Mucosa of rectum (tissue), 2 donors: ENCODE data around the gene SHISA5.

ENCODE experiments used
- H3K27ac ChIP-seq, 2 donors: one replicate each; pipeline ENCODE4 v1.7.0; 2013; ENCODE audit warnings: inconsistent platforms in 2 of 2, low read depth in 2 of 2, low read length in 2 of 2
- H3K27me3 ChIP-seq, 2 donors: one replicate each; pipeline ENCODE4 v1.7.0; 2013; ENCODE audit warnings: low read length in 2 of 2; ENCODE audit not compliant: control insufficient read depth in 2 of 2, insufficient read depth in 2 of 2
- H3K36me3 ChIP-seq, 2 donors: one replicate each; pipeline ENCODE4 v1.7.0; 2013; ENCODE audit warnings: low read length in 2 of 2; ENCODE audit not compliant: control insufficient read depth in 2 of 2, insufficient read depth in 2 of 2
- H3K4me1 ChIP-seq, 2 donors: one replicate each; pipeline ENCODE4 v1.7.0; 2013; ENCODE audit warnings: low read length in 2 of 2, mild to moderate bottlenecking in 1 of 2; ENCODE audit not compliant: control insufficient read depth in 2 of 2, insufficient read depth in 2 of 2
- H3K4me3 ChIP-seq, 2 donors: one replicate each; pipeline ENCODE4 v1.7.0; 2013; ENCODE audit warnings: low read length in 2 of 2
- H3K9ac ChIP-seq, 2 donors: one replicate each; pipeline ENCODE4 v1.7.0; 2013; ENCODE audit warnings: low read length in 2 of 2, low read depth in 1 of 2, mild to moderate bottlenecking in 1 of 2
- H3K9me3 ChIP-seq, 2 donors: one replicate each; pipeline ENCODE4 v1.7.0; 2013; ENCODE audit warnings: low read length in 2 of 2; ENCODE audit not compliant: control insufficient read depth in 2 of 2
- donor health status: healthy.
- donor health status: Normal muscosa, but diverticular disease.

SHISA5 gene

GRCh38 chr3:48469046-48469915 lies 34.7 kb downstream of the SHISA5 start:
- H3K27ac ChIP-seq = no peak overlapping the region
- H3K9ac ChIP-seq = no peak overlapping the region
- H3K4me1 ChIP-seq = peaks cover 60 to 62% of the 10 kb centered on the region in 2 donors
- no peaks in the 10 kb centered on the region for H3K27me3 ChIP-seq
- H3K36me3 ChIP-seq = peaks cover 22 to 31% of the 10 kb centered on the region in 2 donors
- no peak overlapping the region for H3K4me3 ChIP-seq
- H3K9me3 ChIP-seq = no peaks in the 10 kb centered on the region

GRCh38 chr3:48468329-48468731 lies 35.6 kb downstream of the SHISA5 start:
- Histone ChIP-seq H3K9ac (no peak overlapping the region), H3K27me3 (no peaks in the 10 kb centered on the region), H3K36me3 (peaks cover 22 to 37% of the 10 kb centered on the region in 2 donors), H3K4me3 (no peak overlapping the region), H3K9me3 (no peaks in the 10 kb centered on the region), H3K27ac (peak overlapping the region; percentile 9 to 41), H3K4me1 (peaks cover 57 to 58% of the 10 kb centered on the region in 2 donors)

- no peaks in the 10 kb centered on the region for H3K9me3 ChIP-seq
- H3K4me1 ChIP-seq = peaks cover 53 to 55% of the 10 kb centered on the region in 2 donors
- no peaks in the 10 kb centered on the region for H3K27me3 ChIP-seq
- peaks cover 22 to 38% of the 10 kb centered on the region in 2 donors for H3K36me3 ChIP-seq
- peak overlapping the region; percentile 91 to 92 for H3K9ac ChIP-seq
- H3K27ac ChIP-seq = peak overlapping the region; percentile 100
- peak overlapping the region; percentile 84 to 86 for H3K4me3 ChIP-seq
Observed at GRCh38 chr3:48467473-48468267, 36.3 kb downstream of the SHISA5 start.

GRCh38 chr3:48467110-48467454 lies 36.9 kb downstream of the SHISA5 start:
- Histone ChIP-seq H3K4me3 (peak overlapping the region; percentile 84 to 86), H3K9me3 (no peaks in the 10 kb centered on the region), H3K9ac (peak overlapping the region; percentile 91 to 92), H3K4me1 (peaks cover 48 to 55% of the 10 kb centered on the region in 2 donors), H3K27ac (peak overlapping the region; percentile 100), H3K36me3 (peaks cover 22 to 39% of the 10 kb centered on the region in 2 donors), H3K27me3 (no peaks in the 10 kb centered on the region)

- H3K36me3 ChIP-seq = peaks cover 22 to 39% of the 10 kb centered on the region in 2 donors
- no peaks in the 10 kb centered on the region for H3K9me3 ChIP-seq
- no peaks in the 10 kb centered on the region for H3K27me3 ChIP-seq
- H3K4me1 ChIP-seq = peaks cover 45 to 49% of the 10 kb centered on the region in 2 donors
- H3K9ac ChIP-seq = peak overlapping the region; percentile 91 to 92
- peak overlapping the region; percentile 84 to 86 for H3K4me3 ChIP-seq
- H3K27ac ChIP-seq = peak overlapping the region; percentile 100
Observed at GRCh38 chr3:48466386-48467109, 37.4 kb downstream of the SHISA5 start.

- Histone ChIP-seq H3K4me1 (peaks cover 45 to 48% of the 10 kb centered on the region in 2 donors), H3K4me3 (peak overlapping the region; percentile 84 to 86), H3K36me3 (peaks cover 26 to 46% of the 10 kb centered on the region in 2 donors), H3K27ac (peak overlapping the region; percentile 100), H3K9ac (peak overlapping the region; percentile 91 to 92), H3K9me3 (no peaks in the 10 kb centered on the region), H3K27me3 (no peaks in the 10 kb centered on the region)
Observed at GRCh38 chr3:48465531-48466378, 38.2 kb downstream of the SHISA5 start.

GRCh38 chr3:48465237-48465530 lies 38.8 kb downstream of the SHISA5 start:
- no peaks in the 10 kb centered on the region for H3K9me3 ChIP-seq
- peaks cover 45% of the 10 kb centered on the region in 2 donors for H3K4me1 ChIP-seq
- peak overlapping the region; percentile 100 for H3K27ac ChIP-seq
- no peaks in the 10 kb centered on the region for H3K27me3 ChIP-seq
- peak overlapping the region; percentile 91 to 92 for H3K9ac ChIP-seq
- peaks cover 32 to 51% of the 10 kb centered on the region in 2 donors for H3K36me3 ChIP-seq
- H3K4me3 ChIP-seq = peak overlapping the region in 1 of 2 donors; percentile 86

- Histone ChIP-seq H3K36me3 (peaks cover 36 to 51% of the 10 kb centered on the region in 2 donors), H3K9ac (peak overlapping the region; percentile 91 to 92), H3K9me3 (no peaks in the 10 kb centered on the region), H3K27me3 (no peaks in the 10 kb centered on the region), H3K4me1 (peaks cover 42 to 45% of the 10 kb centered on the region in 2 donors), H3K27ac (peak overlapping the region; percentile 100), H3K4me3 (peak overlapping the region in 1 of 2 donors; percentile 86)
Observed at GRCh38 chr3:48464713-48465221, 39.2 kb downstream of the SHISA5 start.

GRCh38 chr3:48463703-48464102 lies 40.3 kb downstream of the SHISA5 start:
- Histone ChIP-seq H3K9me3 (no peaks in the 10 kb centered on the region), H3K27me3 (no peaks in the 10 kb centered on the region), H3K9ac (no peak overlapping the region), H3K27ac (peak overlapping the region in 1 of 2 donors; percentile 100), H3K4me3 (no peak overlapping the region), H3K4me1 (peaks cover 33 to 40% of the 10 kb centered on the region in 2 donors), H3K36me3 (peaks cover 36 to 50% of the 10 kb centered on the region in 2 donors)
